Gastroesophageal sphincter (tissue), 4 donors: Measurements from ENCODE around the gene COX5A. TPM values are rescaled to one million over a fixed set of nuclear protein-coding genes. Genes with fewer than 3 reads are reported as not detected.

Experiments used
- ATAC-seq: fragments of 150-250 bp; one replicate; pipeline ENCODE4 v1.9.1; 2016; ENCODE audit warnings: mild to moderate bottlenecking, moderate library complexity
- H3K27ac ChIP-seq, 4 donors: fragments of 200-600 bp; sonication (generic) in 3 of 4; 1 replicate in 3 of 4; 2 replicates in 1 of 4; pipeline ENCODE4 v1.5.1; 2016 to 2019
- H3K27me3 ChIP-seq: fragments of 200-600 bp; sonication (generic); one replicate; pipeline ENCODE4 v1.5.1; 2019
- H3K36me3 ChIP-seq, 2 donors: fragments of 200-600 bp; sonication (generic); one replicate each; pipeline ENCODE4 v1.5.1; 2019; ENCODE audit warnings: control low read depth in 1 of 2
- H3K4me1 ChIP-seq, 3 donors: fragments of 200-600 bp; sonication (generic); 1 replicate in 2 of 3; 2 replicates in 1 of 3; pipeline ENCODE4 v1.5.1; 2016 to 2019; ENCODE audit warnings: control low read depth in 2 of 3
- H3K4me3 ChIP-seq, 2 donors: fragments of 200-600 bp; sonication (generic); one replicate each; pipeline ENCODE4 v1.5.1; 2019; ENCODE audit warnings: mild to moderate bottlenecking in 1 of 2, moderate library complexity in 1 of 2
- H3K9me3 ChIP-seq, 3 donors: fragments of 200-600 bp; sonication (generic); one replicate each; pipeline ENCODE4 v1.5.1; 2017 to 2019; ENCODE audit warnings: control low read depth in 2 of 3
- EP300 ChIP-seq: sonication (generic); formaldehyde crosslinking; IDR thresholded peaks from one replicate; pipeline ENCODE4 v1.6.1; 2017; ENCODE audit warnings: antibody characterized with exemption, mild to moderate bottlenecking
- POLR2A ChIP-seq, 2 donors: fragments of 450-650 bp; IDR thresholded peaks; one replicate each; pipeline ENCODE4 v1.6.1; 2017; ENCODE audit warnings: antibody characterized with exemption in 2 of 2, mild to moderate bottlenecking in 2 of 2, moderate library complexity in 1 of 2
- POLR2AphosphoS5 ChIP-seq: sonication (generic); formaldehyde crosslinking; IDR thresholded peaks from one replicate; pipeline ENCODE4 v1.6.1; 2017; ENCODE audit warnings: antibody characterized with exemption
- WGBS, 2 donors: methylation state at CpG; one replicate each; pipeline ENCODE4 v1.1.5; 2018; ENCODE audit warnings: low coverage in 1 of 2; 5-methylcytosine and 5-hydroxymethylcytosine counted together
- total RNA-seq, 4 donors: library from RNA; depleted of rRNA; stranded (reverse); fragments of >200 nt; gene quantifications; one replicate each; pipeline ENCODE4 v1.1.0, GENCODE V29; 2016
- TF ChIP-seq, protein P1 (sequence below), 4 experiments: fragments of 200-600 bp in 2 of 4; fragments of 450-650 bp in 2 of 4; sonication (generic) in 1 of 4; IDR thresholded peaks; one replicate each; pipeline ENCODE4 v1.5.1; 2017 to 2019; ENCODE audit warnings: antibody characterized with exemption in 4 of 4, mild to moderate bottlenecking in 2 of 4, moderate library complexity in 2 of 4

COX5A gene
- total RNA-seq, 4 donors from 2014 or later: 57.9 to 105 (median 94.5) TPM

DNA sequence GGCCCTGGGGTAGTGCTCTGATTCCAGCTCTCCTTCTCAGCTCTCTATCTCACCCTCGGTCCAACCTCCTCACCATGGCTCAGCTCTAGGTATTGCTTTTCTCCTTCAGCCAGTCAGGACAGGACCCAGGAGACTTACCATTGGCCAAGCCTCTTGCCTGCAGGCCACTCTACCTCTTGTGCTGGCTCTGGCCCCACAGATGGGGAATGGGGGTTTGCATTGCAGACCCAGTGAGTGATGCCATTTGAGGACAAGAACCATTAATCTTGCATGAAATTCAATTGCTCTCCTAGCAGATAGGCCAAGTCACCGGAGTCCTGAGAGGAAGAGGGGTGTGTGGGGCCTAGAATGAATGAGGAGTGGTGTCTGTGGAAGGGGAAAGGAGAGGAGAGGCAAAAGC, 24.8 kb upstream of the COX5A start:
- no peak for ATAC-seq
- 76% methylated on average over 2 of the region's 2 CpGs; no CpG with 5 or more reads in 1 of the 2 donors for WGBS, 2 donors
- H3K27ac ChIP-seq: no peak overlapping the region
- H3K4me1 ChIP-seq: peaks cover 0 to 22% (median 13%) of the 10 kb centered on the region in 3 donors
- no peaks in the 10 kb centered on the region for H3K9me3 ChIP-seq
- TF ChIP-seq POLR2AphosphoS5: no peak
- no peak for TF ChIP-seq EP300
- TF ChIP-seq, protein P1, sequence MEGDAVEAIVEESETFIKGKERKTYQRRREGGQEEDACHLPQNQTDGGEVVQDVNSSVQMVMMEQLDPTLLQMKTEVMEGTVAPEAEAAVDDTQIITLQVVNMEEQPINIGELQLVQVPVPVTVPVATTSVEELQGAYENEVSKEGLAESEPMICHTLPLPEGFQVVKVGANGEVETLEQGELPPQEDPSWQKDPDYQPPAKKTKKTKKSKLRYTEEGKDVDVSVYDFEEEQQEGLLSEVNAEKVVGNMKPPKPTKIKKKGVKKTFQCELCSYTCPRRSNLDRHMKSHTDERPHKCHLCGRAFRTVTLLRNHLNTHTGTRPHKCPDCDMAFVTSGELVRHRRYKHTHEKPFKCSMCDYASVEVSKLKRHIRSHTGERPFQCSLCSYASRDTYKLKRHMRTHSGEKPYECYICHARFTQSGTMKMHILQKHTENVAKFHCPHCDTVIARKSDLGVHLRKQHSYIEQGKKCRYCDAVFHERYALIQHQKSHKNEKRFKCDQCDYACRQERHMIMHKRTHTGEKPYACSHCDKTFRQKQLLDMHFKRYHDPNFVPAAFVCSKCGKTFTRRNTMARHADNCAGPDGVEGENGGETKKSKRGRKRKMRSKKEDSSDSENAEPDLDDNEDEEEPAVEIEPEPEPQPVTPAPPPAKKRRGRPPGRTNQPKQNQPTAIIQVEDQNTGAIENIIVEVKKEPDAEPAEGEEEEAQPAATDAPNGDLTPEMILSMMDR (IDR thresholded peaks at IDR 0.05): no peak
- TF ChIP-seq POLR2A (IDR thresholded peaks at IDR 0.05): no peak
- H3K36me3 ChIP-seq: no peaks in the 10 kb centered on the region
- H3K27me3 ChIP-seq: peaks cover 35% of the 10 kb centered on the region
- no peak overlapping the region for H3K4me3 ChIP-seq

DNA sequence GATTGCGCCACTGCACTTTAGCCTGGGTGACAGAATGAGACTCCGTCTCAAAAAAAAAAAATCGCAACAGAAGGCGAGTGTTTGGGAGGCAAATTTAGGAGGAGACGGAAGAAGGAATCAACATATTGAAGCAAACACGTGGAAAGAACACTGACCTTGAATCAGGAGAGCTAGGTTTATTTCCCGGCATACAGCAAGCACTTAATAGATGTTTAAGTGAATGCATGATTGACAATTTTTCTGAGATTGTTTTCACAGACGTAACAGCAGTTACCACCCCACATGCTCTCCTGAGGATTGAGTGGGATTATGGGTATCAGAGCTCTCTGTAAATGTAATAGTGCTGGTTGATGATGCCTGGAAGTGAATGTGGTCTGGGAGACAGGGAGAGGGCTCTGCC, 24.3 kb upstream of the COX5A start:
- Histone ChIP-seq H3K9me3 (no peaks in the 10 kb centered on the region), H3K27ac (no peak overlapping the region), H3K4me3 (no peak overlapping the region), H3K4me1 (peaks cover 0 to 27% (median 17%) of the 10 kb centered on the region in 3 donors), H3K27me3 (peaks cover 40% of the 10 kb centered on the region), H3K36me3 (no peaks in the 10 kb centered on the region)
- no peak for TF ChIP-seq POLR2A (IDR thresholded peaks at IDR 0.05)
- TF ChIP-seq EP300: no peak
- no peak for TF ChIP-seq POLR2AphosphoS5
- TF ChIP-seq, protein P1 (IDR thresholded peaks at IDR 0.05): no peak
- WGBS, 2 donors: 80 to 90% methylated on average over 8 of the region's 8 CpGs
- no peak for ATAC-seq

DNA sequence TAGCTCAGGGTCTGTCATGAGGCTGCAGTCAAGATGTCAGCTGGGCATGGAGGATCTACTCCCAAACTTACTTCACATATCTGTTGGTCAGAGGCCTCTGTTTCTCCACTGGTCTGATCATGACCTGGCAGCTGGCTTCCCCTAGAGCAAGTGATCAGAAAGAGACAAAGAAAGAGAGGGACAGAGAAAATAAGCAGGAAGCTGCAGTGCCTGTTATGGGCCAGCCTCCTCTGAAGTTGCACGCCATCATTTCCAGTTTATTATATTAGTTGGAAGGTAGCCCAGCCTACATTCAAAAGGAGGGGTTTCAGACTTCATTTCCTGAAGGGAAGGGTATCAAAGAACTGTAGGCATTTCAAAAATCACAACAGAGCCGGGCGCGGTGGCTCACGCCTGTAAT, 23.7 kb upstream of the COX5A start:
- ATAC-seq: no peak
- H3K9me3 ChIP-seq: no peaks in the 10 kb centered on the region
- TF ChIP-seq POLR2A (IDR thresholded peaks at IDR 0.05) (no peak), EP300 (no peak), POLR2AphosphoS5 (no peak)
- TF ChIP-seq, protein P1 (IDR thresholded peaks at IDR 0.05): no peak
- H3K27ac ChIP-seq: no peak overlapping the region
- H3K27me3 ChIP-seq: peaks cover 43% of the 10 kb centered on the region
- 17 to 52% methylated on average over 1 to 4 of the region's 5 CpGs for WGBS, 2 donors
- H3K36me3 ChIP-seq: no peaks in the 10 kb centered on the region
- peaks cover 0 to 33% (median 19%) of the 10 kb centered on the region in 3 donors for H3K4me1 ChIP-seq
- no peak overlapping the region for H3K4me3 ChIP-seq

DNA sequence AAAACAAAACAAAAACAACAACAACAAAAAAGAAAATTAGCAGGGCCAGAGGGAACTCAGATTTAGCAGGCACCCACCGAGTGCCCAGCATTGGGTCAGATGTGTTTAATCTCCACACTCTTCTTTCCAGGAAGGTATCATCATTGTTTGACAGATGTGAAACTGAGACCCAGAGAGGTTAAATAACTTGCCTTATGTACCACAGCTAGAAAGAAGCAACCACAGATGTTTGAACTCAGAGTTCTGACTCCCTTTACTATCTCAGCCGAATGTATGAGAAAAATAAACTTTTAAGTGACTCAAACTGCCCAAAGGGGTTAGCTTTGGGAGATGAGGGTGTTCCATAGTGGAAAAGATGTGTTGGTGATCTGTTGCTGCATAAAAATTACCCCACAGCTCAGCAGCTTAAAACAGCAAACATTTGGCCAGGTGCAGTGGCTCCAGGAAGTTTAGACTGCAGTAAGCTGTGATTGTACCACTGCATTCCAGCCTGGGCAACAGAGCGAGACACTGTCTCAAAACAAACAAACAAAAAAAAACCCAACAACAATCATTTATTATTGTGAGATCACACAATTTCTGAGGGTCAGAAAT, 23.2 kb upstream of the COX5A start:
- no peaks in the 10 kb centered on the region for H3K9me3 ChIP-seq
- H3K27me3 ChIP-seq: peaks cover 43% of the 10 kb centered on the region
- no peak overlapping the region for H3K27ac ChIP-seq
- H3K36me3 ChIP-seq: no peaks in the 10 kb centered on the region
- no peak for ATAC-seq
- no peak overlapping the region for H3K4me3 ChIP-seq
- H3K4me1 ChIP-seq: peaks cover 0 to 38% (median 19%) of the 10 kb centered on the region in 3 donors
- TF ChIP-seq POLR2AphosphoS5: no peak
- no peak for TF ChIP-seq POLR2A (IDR thresholded peaks at IDR 0.05)
- no peak for TF ChIP-seq EP300
- TF ChIP-seq, protein P1 (IDR thresholded peaks at IDR 0.05): no peak
- 36% methylated on average over 3 of the region's 3 CpGs for WGBS, 2 donors

DNA sequence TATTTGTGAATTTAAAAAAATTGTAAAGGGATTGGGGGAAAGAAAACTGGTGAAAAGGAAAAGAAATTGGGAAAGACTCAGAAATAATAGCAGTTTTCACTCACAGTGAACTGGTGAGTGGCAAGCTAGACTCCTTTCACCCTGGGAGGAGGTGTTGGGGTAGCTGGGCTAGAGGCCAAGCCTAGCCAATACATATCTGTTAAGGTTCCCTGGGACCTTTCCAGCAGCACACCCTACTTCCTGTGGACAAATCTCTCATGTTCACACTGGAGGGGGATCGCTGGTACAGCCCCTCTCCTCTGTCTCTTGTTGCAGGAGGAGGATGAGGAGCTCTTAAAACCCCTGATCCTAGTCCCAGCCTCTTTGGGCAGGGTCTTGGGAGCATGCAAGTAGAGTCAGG, 22.4 kb upstream of the COX5A start:
- WGBS, 2 donors: 57 to 60% methylated on average over 1 of the region's 1 CpG
- peaks cover 0 to 46% (median 25%) of the 10 kb centered on the region in 3 donors for H3K4me1 ChIP-seq
- TF ChIP-seq EP300: no peak
- TF ChIP-seq, protein P1 (IDR thresholded peaks at IDR 0.05): no peak
- no peak for TF ChIP-seq POLR2A (IDR thresholded peaks at IDR 0.05)
- no peak for TF ChIP-seq POLR2AphosphoS5
- H3K36me3 ChIP-seq: no peaks in the 10 kb centered on the region
- H3K27me3 ChIP-seq: peaks cover 46% of the 10 kb centered on the region
- no peak overlapping the region for H3K27ac ChIP-seq
- no peak overlapping the region for H3K4me3 ChIP-seq
- no peak for ATAC-seq
- no peaks in the 10 kb centered on the region for H3K9me3 ChIP-seq
